Left ventricle myocardium inferior (tissue), 1 donor: ENCODE results near the gene SPAG6. TPM values are rescaled to one million over a fixed set of nuclear protein-coding genes. Genes with fewer than 3 reads are reported as not detected.

Experiments
- DNase-seq: peaks from one replicate; pipeline ENCODE4 v3.0.0-alpha.2; 2020
- H3K27ac ChIP-seq: fragments of 200-600 bp; replicated peaks from 2 replicates; pipeline ENCODE4 v1.8.0; 2021
- H3K27me3 ChIP-seq: fragments of 200-600 bp; 2 replicates; pipeline ENCODE4 v1.8.0; 2021; ENCODE audit warnings: low read depth
- H3K36me3 ChIP-seq: fragments of 200-600 bp; 2 replicates; pipeline ENCODE4 v1.8.0; 2021
- H3K4me1 ChIP-seq: fragments of 200-600 bp; 2 replicates; pipeline ENCODE4 v1.8.0; 2021
- H3K4me3 ChIP-seq: fragments of 200-600 bp; 2 replicates; pipeline ENCODE4 v1.8.0; 2021; ENCODE audit warnings: mild to moderate bottlenecking, moderate library complexity
- H3K9me3 ChIP-seq: fragments of 200-600 bp; replicated peaks from 2 replicates; pipeline ENCODE4 v1.8.0; 2021
- CTCF ChIP-seq: fragments of 200-600 bp; IDR thresholded peaks from 2 replicates; pipeline ENCODE4 v1.8.0; 2021; ENCODE audit warnings: antibody characterized with exemption, mild to moderate bottlenecking, borderline replicate concordance
- intact Hi-C: fragments of 100-400 bp; cut with micrococcal nuclease; formaldehyde crosslinking; loops from one replicate; pipeline ENCODE4 v1.11.0; 2022
- total RNA-seq: library from RNA; stranded (reverse); fragmentation: NEBNext Ultra II Directional; extraction: Animal tissue kit (Norgen Biotek cat#: 25700); gene quantifications from one replicate; pipeline ENCODE4 v1.2.1, GENCODE V29; 2021
- donor health status: DM: no; HTN: yes; CAD: no; lungs with severe emphysema.

SPAG6 gene
- total RNA-seq, 1 donor from 2014 or later = not detected

- TF ChIP-seq CTCF = no peak
- Histone ChIP-seq H3K27ac (no peak overlapping the region), H3K9me3 (no peaks in the 10 kb centered on the region), H3K4me1 (no peaks in the 10 kb centered on the region), H3K36me3 (no peaks in the 10 kb centered on the region), H3K27me3 (peaks cover 12% of the 10 kb centered on the region), H3K4me3 (no peak overlapping the region)
- intact Hi-C loops = no loop called here
- no peak for DNase-seq
Observed at GRCh38 chr10:22456486-22456885, 111.2 kb downstream of the SPAG6 start.

- Histone ChIP-seq H3K27ac (no peak overlapping the region), H3K9me3 (no peaks in the 10 kb centered on the region), H3K36me3 (no peaks in the 10 kb centered on the region), H3K4me1 (no peaks in the 10 kb centered on the region), H3K4me3 (no peak overlapping the region), H3K27me3 (peaks cover 5% of the 10 kb centered on the region)
- no peak for TF ChIP-seq CTCF
- intact Hi-C loops = no loop called here
- no peak for DNase-seq
Observed at GRCh38 chr10:22458272-22459038, 113.2 kb downstream of the SPAG6 start.

DNA sequence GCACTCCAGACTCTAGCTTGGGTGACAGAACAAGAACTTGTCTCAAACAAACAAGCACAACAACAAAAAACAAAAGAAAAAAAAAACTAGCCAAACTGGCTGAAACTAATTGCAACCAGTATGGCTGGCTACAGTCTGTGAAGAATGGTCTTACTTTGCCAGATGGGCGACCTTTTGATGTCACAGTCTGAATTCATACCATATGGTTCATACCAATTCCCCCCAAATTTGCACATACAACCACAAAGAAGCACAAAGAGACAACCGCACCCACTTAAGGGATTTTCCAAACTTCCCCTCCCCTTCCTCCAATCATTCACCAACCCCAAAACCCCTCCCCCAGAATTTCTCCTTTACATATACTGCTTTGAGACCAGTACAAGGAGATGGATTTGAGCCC is 114.2 kb downstream of the SPAG6 start:
- Histone ChIP-seq H3K27me3 (peaks cover 5% of the 10 kb centered on the region), H3K4me1 (no peaks in the 10 kb centered on the region), H3K4me3 (no peak overlapping the region), H3K27ac (no peak overlapping the region), H3K9me3 (no peaks in the 10 kb centered on the region), H3K36me3 (no peaks in the 10 kb centered on the region)
- no peak for DNase-seq
- intact Hi-C loops = no loop called here
- TF ChIP-seq CTCF = no peak

DNA sequence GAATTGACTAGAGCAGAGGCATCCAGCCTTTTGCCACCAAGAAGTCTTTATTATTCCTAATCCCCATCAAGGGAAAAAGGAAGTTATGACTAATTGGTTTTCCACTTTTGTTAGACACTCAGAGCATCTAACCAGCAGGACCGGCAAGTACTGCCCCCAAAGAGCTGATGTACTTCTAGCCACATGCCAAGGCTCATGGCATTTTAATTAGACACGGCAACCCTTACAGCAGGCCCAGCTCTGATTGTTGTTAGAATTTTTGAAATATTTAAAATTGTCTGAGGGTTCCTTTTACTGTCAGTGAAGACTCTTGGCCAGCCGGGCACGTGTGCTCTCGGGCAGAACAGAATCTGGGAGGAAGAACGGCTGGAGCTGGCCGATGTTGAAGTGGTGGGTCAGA is 114.8 kb downstream of the SPAG6 start:
- DNase-seq = no peak
- H3K27me3 ChIP-seq = peaks cover 8% of the 10 kb centered on the region

DNA sequence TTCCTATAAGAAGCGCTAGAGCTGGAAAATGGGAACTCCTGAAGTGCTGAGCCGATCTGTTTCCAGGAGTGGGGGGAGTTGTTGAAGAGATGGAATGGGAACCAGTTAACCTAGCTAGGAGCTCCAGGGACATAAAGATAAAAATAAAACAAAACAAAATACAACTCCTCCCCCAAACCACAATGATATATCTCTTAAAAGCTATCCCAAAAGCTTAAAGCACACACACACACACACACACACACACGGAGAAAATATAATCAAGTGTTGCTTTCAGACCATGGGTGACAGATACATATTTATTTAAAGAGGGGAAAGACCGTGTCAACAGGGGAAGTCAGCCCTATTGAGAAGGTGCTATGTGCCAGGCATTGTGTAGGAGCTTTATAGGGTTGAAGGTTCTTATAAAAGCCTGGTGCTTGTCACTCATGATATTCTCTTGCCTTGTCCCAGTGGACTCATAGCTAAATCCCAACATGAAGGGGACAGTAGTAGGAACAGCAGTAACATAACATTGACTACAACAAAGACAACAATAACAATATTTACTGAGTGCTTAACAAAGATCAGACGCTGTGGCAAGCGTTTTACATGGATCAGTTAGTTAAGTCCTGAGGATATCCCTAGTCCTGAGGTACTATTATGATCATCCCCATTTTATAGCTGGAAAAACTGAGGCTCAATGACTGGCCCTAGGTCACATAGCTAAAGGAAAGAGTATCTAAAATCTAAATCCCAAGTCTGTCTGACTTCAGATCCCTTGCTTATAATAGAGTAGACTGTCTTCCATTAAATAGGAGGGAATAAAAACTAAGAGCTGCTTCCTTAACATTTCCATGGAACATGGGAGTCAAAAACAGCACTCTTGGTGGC is 115.5 kb downstream of the SPAG6 start:
- no peak for TF ChIP-seq CTCF
- intact Hi-C loops = no loop called here
- Histone ChIP-seq H3K27me3 (peaks cover 10% of the 10 kb centered on the region), H3K4me3 (no peak overlapping the region), H3K27ac (no peak overlapping the region), H3K9me3 (no peaks in the 10 kb centered on the region), H3K36me3 (no peaks in the 10 kb centered on the region), H3K4me1 (no peaks in the 10 kb centered on the region)
- no peak for DNase-seq

More for the DNA sequence above, 114.8 kb downstream of the SPAG6 start:
- Histone ChIP-seq H3K4me3 (no peak overlapping the region), H3K36me3 (no peaks in the 10 kb centered on the region), H3K4me1 (no peaks in the 10 kb centered on the region), H3K27ac (no peak overlapping the region), H3K9me3 (no peaks in the 10 kb centered on the region)
- intact Hi-C loops = no loop called here
- TF ChIP-seq CTCF = no peak
